LNCAP (cell line): ENCODE data around the gene RTRAF.

Experiments used
- TF ChIP-seq, protein P1 (sequence below): fragments of 450-650 bp; IDR thresholded peaks from 2 replicates; pipeline ENCODE4 v1.5.1; 2017; ENCODE audit warnings: mild to moderate bottlenecking

Gene RTRAF

GRCh38 chr14:52053044-52053443 lies 63.7 kb downstream of the RTRAF start:
- TF ChIP-seq, protein P1, sequence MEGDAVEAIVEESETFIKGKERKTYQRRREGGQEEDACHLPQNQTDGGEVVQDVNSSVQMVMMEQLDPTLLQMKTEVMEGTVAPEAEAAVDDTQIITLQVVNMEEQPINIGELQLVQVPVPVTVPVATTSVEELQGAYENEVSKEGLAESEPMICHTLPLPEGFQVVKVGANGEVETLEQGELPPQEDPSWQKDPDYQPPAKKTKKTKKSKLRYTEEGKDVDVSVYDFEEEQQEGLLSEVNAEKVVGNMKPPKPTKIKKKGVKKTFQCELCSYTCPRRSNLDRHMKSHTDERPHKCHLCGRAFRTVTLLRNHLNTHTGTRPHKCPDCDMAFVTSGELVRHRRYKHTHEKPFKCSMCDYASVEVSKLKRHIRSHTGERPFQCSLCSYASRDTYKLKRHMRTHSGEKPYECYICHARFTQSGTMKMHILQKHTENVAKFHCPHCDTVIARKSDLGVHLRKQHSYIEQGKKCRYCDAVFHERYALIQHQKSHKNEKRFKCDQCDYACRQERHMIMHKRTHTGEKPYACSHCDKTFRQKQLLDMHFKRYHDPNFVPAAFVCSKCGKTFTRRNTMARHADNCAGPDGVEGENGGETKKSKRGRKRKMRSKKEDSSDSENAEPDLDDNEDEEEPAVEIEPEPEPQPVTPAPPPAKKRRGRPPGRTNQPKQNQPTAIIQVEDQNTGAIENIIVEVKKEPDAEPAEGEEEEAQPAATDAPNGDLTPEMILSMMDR = no peak

DNA sequence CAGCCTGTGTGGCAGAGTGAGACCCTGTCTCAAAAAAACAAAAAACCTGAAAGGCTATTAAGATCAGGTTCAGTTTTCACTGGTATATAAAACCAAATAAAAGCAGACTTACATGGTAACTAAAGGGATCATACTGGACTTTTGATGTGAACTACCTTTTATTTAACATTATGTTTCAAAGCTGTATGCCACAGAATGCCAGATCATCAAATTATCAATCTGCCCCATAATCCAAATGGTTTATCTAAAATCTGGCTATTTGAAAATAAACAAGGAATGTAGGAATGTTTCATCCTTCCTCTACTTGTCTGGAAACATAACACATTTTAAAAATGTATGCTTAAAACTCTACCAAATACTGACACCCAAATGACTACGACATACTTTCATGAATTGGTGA lies 65.3 kb downstream of the RTRAF start:
- TF ChIP-seq, protein P1 = no peak

GRCh38 chr14:52055167-52055566 lies 65.8 kb downstream of the RTRAF start:
- TF ChIP-seq, protein P1 = no peak

DNA sequence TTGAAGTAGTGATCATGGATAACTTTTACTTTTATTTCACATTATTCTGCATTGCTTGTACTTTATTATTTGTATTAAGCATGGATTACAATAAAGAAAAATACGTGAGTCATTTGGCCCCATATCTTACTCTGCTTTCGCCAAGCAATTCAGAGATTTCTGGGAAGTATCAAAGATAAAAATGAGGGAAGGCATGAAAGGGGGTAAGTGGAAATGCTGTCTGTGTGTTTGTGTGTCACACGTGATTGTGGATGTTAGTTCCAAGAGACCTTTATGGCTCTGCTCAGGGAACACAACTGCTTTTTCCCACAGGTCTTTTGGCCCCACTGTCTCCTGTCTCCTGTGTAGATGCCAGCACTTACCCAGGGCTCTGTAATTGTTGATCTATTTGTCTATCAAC lies 69.0 kb downstream of the RTRAF start:
- TF ChIP-seq, protein P1 = no peak

- TF ChIP-seq, protein P1 = no peak
These were observed 70.3 kb downstream of the RTRAF start for GRCh38 chr14:52059649-52060048.

- TF ChIP-seq, protein P1 = no peak
These were observed 70.7 kb downstream of the RTRAF start for GRCh38 chr14:52060080-52060479.
